ENCODE results near the gene COPG2.

DNA sequence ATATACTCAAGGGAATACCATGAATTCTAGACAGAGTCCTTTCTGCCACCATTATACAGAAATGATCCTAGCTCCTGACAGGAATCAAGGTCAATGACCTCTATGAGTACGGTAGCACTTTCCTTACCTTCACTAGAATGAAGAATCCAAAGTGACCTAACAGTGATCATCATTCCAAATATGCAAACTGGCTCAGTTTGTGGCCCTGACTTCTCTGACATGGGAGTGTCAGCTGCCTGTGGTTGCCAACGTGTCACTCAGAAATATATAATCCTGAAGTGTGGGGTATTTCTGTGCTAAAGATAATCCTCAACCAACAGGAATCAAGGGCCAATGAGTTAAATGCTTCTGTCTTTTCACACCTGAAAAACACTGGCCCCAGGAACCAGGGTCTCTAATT, 45.7 kb downstream of the COPG2 start:
- TF ChIP-seq, protein P1, sequence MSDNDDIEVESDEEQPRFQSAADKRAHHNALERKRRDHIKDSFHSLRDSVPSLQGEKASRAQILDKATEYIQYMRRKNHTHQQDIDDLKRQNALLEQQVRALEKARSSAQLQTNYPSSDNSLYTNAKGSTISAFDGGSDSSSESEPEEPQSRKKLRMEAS (IDR thresholded peaks at IDR 0.05; ENCODE audit: insufficient read depth, insufficient read length) = no peak
- TF ChIP-seq CTCF (IDR thresholded peaks at IDR 0.05; ENCODE audit: extremely low read depth in 1 of 2, insufficient read depth in 1 of 2, low read depth in 1 of 2, low read length in 2 of 2) (no peak), POLR2A (IDR thresholded peaks at IDR 0.05; ENCODE audit: low read depth, low read length) (no peak), GATA2 (IDR thresholded peaks at IDR 0.05; ENCODE audit: insufficient read depth, insufficient read length, low read depth, low read length) (no peak), POLR2AphosphoS5 (IDR thresholded peaks at IDR 0.05; ENCODE audit: insufficient read depth, low read depth, low read length) (no peak), JUN (IDR thresholded peaks at IDR 0.05; ENCODE audit: borderline replicate concordance, insufficient read depth, insufficient read length, low read depth) (no peak), EZH2 (IDR thresholded peaks at IDR 0.05; ENCODE audit: borderline replicate concordance, low read depth, low read length, severe bottlenecking) (no peak), MYC (IDR thresholded peaks at IDR 0.05; ENCODE audit: low read depth, low read length) (no peak)
